Activated CD4-positive, alpha-beta memory T cell treated with anti-CD3 and anti-CD28 coated beads for 36 hours (primary cell): Measurements from ENCODE around the gene LYZ. TPM values are rescaled to one million over a fixed set of nuclear protein-coding genes. Genes with fewer than 3 reads are reported as not detected.
"Not testable (repeated sequence)": the region's sequence is repeated elsewhere in the genome, so short reads cannot be mapped to it uniquely, and the experiment has no call there.

Experiments
- CTCF ChIA-PET: fragments of 350-600 bp; sonication (Branson Sonifier 250); formaldehyde crosslinking; loops from one replicate; lab custom pipeline; 2021; ENCODE audit warnings: antibody characterized with exemption, inconsistent platforms; lab: Charles Lee
- POLR2A ChIA-PET: fragments of 350-600 bp; sonication (Branson Sonifier 250); formaldehyde crosslinking; loops from one replicate; lab custom pipeline; 2021; ENCODE audit warnings: antibody characterized with exemption; lab: Charles Lee
- DNase-seq: peaks from one replicate; pipeline ENCODE4 v3.0.0-alpha.2; 2020
- H3K27ac Mint-ChIP-seq: one replicate; pipeline ENCODE4 v1.8.0; 2021; ENCODE audit warnings: mixed read lengths
- H3K27me3 Mint-ChIP-seq: one replicate; pipeline ENCODE4 v1.8.0; 2021; ENCODE audit warnings: mixed read lengths
- H3K36me3 Mint-ChIP-seq: one replicate; pipeline ENCODE4 v1.8.0; 2021; ENCODE audit warnings: mixed read lengths
- H3K4me1 Mint-ChIP-seq: one replicate; pipeline ENCODE4 v1.8.0; 2021; ENCODE audit warnings: low read depth, mixed read lengths
- H3K4me3 Mint-ChIP-seq: one replicate; pipeline ENCODE4 v1.8.0; 2021; ENCODE audit warnings: mild to moderate bottlenecking, mixed read lengths
- H3K9me3 Mint-ChIP-seq: one replicate; pipeline ENCODE4 v1.8.0; 2021; ENCODE audit warnings: mixed read lengths
- intact Hi-C: fragments of 100-400 bp; cut with micrococcal nuclease; formaldehyde crosslinking; loops from one replicate; pipeline ENCODE4 v1.15.1; 2023
- total RNA-seq, 2 experiments: library from RNA; stranded (reverse); gene quantifications; one replicate each; pipeline ENCODE4 v1.2.3, GENCODE V29; 2021

Gene LYZ
- total RNA-seq = not detected

DNA sequence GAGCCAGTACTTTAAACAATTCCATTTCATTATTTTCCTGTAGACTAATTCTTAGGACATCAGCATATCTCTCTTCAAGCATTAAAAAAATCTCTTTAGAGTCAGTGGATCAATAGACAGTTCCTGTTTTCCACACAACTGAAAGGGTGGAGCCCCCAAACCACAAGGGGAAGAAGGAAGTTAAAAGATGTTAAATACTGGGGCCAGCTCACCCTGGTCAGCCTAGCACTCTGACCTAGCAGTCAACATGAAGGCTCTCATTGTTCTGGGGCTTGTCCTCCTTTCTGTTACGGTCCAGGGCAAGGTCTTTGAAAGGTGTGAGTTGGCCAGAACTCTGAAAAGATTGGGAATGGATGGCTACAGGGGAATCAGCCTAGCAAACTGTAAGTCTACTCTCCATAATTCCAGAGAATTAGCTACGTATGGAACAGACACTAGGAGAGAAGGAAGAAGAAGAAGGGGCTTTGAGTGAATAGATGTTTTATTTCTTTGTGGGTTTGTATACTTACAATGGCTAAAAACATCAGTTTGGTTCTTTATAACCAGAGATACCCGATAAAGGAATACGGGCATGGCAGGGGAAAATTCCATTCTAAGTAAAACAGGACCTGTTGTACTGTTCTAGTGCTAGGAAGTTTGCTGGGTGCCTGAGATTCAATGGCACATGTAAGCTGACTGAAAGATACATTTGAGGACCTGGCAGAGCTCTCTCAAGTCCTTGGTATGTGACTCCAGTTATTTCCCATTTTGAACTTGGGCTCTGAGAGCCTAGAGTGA, at the start of gene LYZ:
TSS of gene LYZ (plus strand) at position 220 of the 777 bp plus-strand sequence. CDS start at position 248, 28 bp downstream.
- ChIA-PET CTCF (interaction anchor here (0.8 to 1.5 kb wide), 4 partner anchors 9 to 222 kb away, joined by 3 to 7 read pairs (median 5); no protein-coding TSS in a partner anchor), POLR2A (no interaction called here)
- Mint-ChIP-seq H3K4me1 (no peaks in the 10 kb centered on the region), H3K36me3 (no peaks in the 10 kb centered on the region), H3K4me3 (no peak within 1 kb of the TSS), H3K27me3 (no peaks in the 10 kb centered on the region), H3K27ac (no peak within 1 kb of the TSS), H3K9me3 (no peaks in the 10 kb centered on the region)
- no peak for DNase-seq
- intact Hi-C loops = no loop called here

DNA sequence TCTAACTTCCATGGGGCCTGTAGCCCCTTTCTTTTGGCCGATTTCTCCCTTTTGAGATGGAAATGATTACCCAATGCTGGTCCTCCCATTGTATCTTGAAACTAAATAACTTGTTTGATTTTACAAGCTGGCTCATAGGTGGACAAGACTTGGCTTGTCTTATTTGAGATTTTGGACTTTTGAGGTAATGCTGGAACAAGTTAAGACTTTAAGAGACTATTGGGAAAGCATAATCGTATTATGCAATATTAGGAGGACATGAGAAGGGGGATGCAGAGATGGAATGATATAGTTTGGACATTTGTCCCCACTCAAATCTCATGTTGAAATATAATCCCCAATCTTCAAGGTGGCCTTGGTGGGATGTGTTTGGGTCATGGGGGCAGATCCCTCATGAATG, 49.2 kb upstream of the LYZ start:
- H3K9me3 Mint-ChIP-seq = peaks cover 1% of the 10 kb centered on the region
- H3K4me3 Mint-ChIP-seq = no peak overlapping the region
- intact Hi-C loops = loop anchor here (10.0 kb wide), 1 partner anchor 166 kb away; no protein-coding TSS in a partner anchor
- POLR2A ChIA-PET = interaction anchor here (0.6 kb wide), 1 partner anchor 9 kb away, joined by 3 read pairs; no protein-coding TSS in a partner anchor
- no peaks in the 10 kb centered on the region for H3K36me3 Mint-ChIP-seq
- H3K27me3 Mint-ChIP-seq = peaks cover 1% of the 10 kb centered on the region
- no peak overlapping the region for H3K27ac Mint-ChIP-seq
- CTCF ChIA-PET = interaction anchor here (0.6 to 1.0 kb wide), 2 partner anchors 142 to 230 kb away, joined by 3 to 4 read pairs; no protein-coding TSS in a partner anchor
- DNase-seq = no peak
- no peaks in the 10 kb centered on the region for H3K4me1 Mint-ChIP-seq

DNA sequence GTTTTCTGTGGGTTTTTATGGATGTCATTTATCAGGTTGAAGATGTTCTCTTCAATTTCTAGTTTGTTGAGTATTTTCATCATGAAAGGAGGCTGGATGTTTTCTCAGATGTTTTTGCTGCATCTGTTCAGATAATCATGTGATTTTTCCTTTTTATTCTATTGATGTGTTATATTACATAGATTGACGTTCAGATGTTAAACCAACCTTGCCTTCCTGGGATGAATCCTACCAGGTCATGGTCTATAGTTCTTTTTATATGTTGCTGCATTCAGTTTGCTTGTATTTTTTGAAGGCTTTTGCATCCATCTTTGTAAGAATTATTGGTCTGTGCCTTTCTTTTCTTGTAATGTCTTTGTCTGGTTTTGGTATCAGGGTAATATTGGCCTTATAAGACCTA, 43.9 kb upstream of the LYZ start:
- H3K27me3 Mint-ChIP-seq = peaks cover 2% of the 10 kb centered on the region
- DNase-seq = no peak
- POLR2A ChIA-PET = no interaction called here
- peaks cover 22% of the 10 kb centered on the region for H3K9me3 Mint-ChIP-seq
- no peak overlapping the region for H3K27ac Mint-ChIP-seq
- CTCF ChIA-PET = no interaction called here
- peaks cover 8% of the 10 kb centered on the region for H3K36me3 Mint-ChIP-seq
- H3K4me1 Mint-ChIP-seq = no peaks in the 10 kb centered on the region
- intact Hi-C loops = no loop called here
- H3K4me3 Mint-ChIP-seq = no peak overlapping the region

DNA sequence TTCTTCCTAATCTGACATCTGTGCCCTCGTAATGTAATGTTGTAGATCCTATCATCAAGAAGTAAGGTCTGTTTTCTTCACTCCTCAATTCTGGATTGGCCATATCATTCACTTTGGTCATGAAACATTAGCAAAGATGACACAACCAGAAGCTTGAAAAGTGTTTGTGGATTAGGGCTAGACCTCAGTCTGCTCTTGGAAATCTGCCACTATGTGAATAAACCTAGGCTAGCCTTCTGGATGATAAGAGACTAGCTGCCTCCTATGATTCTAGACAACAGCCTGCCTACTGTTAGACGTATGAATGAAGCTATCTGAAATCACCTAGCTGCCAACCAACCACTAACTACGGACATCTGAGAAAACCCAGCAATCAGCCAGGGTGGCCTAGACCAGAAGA, 38.7 kb upstream of the LYZ start:
- peaks cover 16% of the 10 kb centered on the region for H3K9me3 Mint-ChIP-seq
- peaks cover 2% of the 10 kb centered on the region for H3K27me3 Mint-ChIP-seq

DNA sequence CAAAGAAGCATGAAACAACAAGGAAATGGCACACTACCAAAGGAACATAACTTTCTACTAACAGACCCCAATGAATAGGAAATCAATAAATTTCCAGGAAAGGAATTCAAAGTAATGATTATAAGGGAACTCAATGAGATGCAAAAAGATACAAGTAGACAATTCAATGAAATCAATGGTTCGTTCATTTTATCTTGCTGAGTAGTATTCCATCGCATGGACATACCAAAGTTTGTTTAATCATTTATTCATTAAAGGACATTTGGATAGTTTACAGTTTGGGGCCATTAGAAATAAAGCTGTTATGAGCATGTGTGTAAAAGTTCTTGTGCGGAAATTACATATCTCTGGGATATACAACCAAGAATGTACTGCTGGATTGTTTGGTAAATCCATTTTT, 35.0 kb upstream of the LYZ start:
- ChIA-PET POLR2A (no interaction called here), CTCF (no interaction called here)
- Mint-ChIP-seq H3K36me3 (no peaks in the 10 kb centered on the region), H3K27me3 (no peaks in the 10 kb centered on the region), H3K4me3 (no peak overlapping the region), H3K4me1 (no peaks in the 10 kb centered on the region), H3K27ac (no peak overlapping the region), H3K9me3 (peaks cover 3% of the 10 kb centered on the region)
- intact Hi-C loops = no loop called here
- DNase-seq = no peak

More for the DNA sequence above, 38.7 kb upstream of the LYZ start:
- Mint-ChIP-seq H3K36me3 (peaks cover 4% of the 10 kb centered on the region), H3K27ac (no peak overlapping the region), H3K4me3 (no peak overlapping the region), H3K4me1 (no peaks in the 10 kb centered on the region)
- CTCF ChIA-PET = no interaction called here
- intact Hi-C loops = no loop called here
- POLR2A ChIA-PET = no interaction called here
- DNase-seq = no peak

DNA sequence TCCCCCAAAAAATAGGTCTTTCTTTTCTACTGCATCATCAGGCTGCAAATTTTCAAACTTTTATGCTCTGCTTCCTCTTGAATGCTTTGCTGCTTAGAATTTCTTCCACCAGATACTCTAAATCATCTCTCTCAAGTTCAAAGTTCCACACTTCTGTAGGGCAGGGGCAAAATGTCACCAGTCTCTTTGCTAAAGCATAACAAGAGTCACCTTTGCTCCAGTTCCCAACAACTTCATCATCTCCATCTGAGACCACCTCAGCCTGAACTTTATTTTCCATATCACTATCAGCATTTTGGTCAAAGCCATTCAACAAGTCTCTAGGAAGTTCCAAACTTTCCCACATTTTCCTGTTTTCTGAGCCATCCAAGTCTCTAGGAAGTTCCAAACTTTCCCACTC, 31.4 kb upstream of the LYZ start:
- CTCF ChIA-PET, H3K9me3 Mint-ChIP-seq, H3K4me1 Mint-ChIP-seq, intact Hi-C loops, H3K27ac Mint-ChIP-seq, DNase-seq, H3K36me3 Mint-ChIP-seq, POLR2A ChIA-PET, H3K4me3 Mint-ChIP-seq, H3K27me3 Mint-ChIP-seq: not testable (repeated sequence)

DNA sequence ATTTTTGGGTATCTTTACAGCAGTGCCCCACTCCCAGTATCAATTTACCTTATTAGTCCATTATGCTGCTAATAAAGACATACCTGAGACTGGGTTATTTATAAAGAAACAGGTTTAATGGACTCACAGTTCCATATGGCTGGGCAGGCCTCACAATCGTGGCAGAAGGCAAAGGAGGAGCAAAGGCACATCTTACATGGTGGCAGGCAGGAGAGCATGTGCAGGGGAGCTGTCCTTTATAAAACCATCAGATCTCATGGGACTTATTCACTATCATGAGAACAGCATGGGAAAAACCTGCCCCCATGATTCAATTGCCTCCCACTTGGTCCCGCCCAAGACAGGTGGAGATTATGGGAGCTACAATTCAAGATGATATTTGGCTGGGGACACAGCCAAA, 30.9 kb upstream of the LYZ start:
- H3K27ac Mint-ChIP-seq, DNase-seq, H3K27me3 Mint-ChIP-seq, H3K9me3 Mint-ChIP-seq, H3K4me1 Mint-ChIP-seq, H3K36me3 Mint-ChIP-seq, CTCF ChIA-PET, H3K4me3 Mint-ChIP-seq, intact Hi-C loops, POLR2A ChIA-PET: not testable (repeated sequence)

DNA sequence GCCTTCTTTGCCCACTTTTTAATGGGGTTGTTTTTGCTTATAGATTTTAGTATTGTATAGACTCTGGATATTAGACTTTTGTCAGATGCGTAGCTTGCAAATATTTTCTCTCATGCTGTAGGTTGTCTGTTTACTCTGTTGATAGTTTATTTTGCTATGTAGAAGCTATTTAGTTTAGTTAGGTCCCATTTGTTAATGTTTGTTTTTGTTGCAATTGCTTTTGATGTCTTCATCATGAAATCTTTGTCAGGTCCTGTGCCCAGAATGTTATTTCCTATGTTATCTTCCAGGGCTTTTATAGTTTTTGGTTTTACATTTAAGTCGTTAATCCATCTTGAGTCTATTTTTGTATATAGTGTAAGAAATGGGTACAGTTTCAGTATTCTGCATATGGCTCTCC, 30.0 kb upstream of the LYZ start:
- ChIA-PET POLR2A (no interaction called here), CTCF (no interaction called here)
- DNase-seq = no peak
- Mint-ChIP-seq H3K36me3 (no peaks in the 10 kb centered on the region), H3K9me3 (peaks cover 7% of the 10 kb centered on the region), H3K4me1 (no peaks in the 10 kb centered on the region), H3K27me3 (no peaks in the 10 kb centered on the region), H3K27ac (no peak overlapping the region), H3K4me3 (no peak overlapping the region)
- intact Hi-C loops = no loop called here

DNA sequence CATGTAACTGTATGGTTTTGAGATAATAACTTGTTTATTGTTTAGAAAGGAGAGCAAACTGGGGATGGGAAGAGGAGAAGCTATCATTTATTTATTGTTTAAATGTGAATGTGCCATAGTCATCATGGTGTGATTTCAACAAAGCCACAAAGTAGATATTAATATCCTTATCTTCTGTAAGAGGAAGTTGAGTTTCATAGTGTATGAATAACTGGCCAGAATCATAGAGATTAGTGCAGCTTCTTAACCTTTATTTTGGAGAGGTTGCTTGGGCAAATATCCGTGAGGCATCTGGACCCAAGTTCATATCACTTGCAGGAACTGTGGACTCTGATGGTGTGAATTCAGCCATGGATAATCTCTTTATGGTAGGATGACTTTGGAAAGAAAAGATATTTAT, 26.8 kb upstream of the LYZ start:
- CTCF ChIA-PET = no interaction called here
- H3K4me3 Mint-ChIP-seq = no peak overlapping the region
- peaks cover 4% of the 10 kb centered on the region for H3K4me1 Mint-ChIP-seq
- peaks cover 7% of the 10 kb centered on the region for H3K9me3 Mint-ChIP-seq
- POLR2A ChIA-PET = no interaction called here
- DNase-seq = no peak
- no peaks in the 10 kb centered on the region for H3K36me3 Mint-ChIP-seq
- intact Hi-C loops = no loop called here
- no peak overlapping the region for H3K27ac Mint-ChIP-seq
- no peaks in the 10 kb centered on the region for H3K27me3 Mint-ChIP-seq

DNA sequence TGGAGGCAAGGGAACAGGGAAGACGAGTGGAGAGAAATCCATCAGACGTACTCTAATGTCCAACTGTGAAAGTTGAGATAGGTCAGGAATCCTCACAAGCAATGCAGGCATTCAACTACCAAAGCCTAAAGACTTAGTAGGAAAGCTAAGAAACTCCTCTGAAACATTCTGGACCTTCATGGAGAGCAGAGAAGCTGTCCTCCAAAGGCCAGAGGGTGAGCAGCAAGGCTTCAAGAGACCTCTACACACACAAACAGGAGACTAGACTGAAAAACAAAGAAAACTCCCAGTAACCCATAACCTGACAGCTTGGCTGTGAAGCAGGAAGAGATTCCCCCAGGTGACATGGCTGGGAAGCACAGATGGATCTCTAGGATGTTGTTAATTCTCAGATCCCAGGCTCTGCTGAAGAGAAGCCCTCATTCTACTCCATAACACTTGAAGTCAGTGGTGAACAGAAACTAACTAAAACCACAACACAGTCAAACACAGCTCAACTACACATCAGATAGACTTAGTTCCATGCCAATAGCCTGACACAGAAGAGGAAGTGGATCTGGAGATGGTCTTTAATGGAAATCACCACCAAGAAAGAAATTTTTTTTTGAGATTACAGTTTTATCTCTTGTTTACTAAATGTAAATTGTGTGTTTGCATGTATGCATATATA, 23.2 kb upstream of the LYZ start:
- ChIA-PET POLR2A (no interaction called here), CTCF (interaction anchor here (1.1 kb wide), 1 partner anchor 34 kb away, joined by 3 read pairs; no protein-coding TSS in a partner anchor)
- no peak for DNase-seq
- intact Hi-C loops = loop anchor here (5.0 kb wide), 1 partner anchor 33 kb away; no protein-coding TSS in a partner anchor
- Mint-ChIP-seq H3K27me3 (no peaks in the 10 kb centered on the region), H3K36me3 (peaks cover 2% of the 10 kb centered on the region), H3K9me3 (no peaks in the 10 kb centered on the region), H3K4me1 (peaks cover 22% of the 10 kb centered on the region), H3K27ac (no peak overlapping the region), H3K4me3 (no peak overlapping the region)

DNA sequence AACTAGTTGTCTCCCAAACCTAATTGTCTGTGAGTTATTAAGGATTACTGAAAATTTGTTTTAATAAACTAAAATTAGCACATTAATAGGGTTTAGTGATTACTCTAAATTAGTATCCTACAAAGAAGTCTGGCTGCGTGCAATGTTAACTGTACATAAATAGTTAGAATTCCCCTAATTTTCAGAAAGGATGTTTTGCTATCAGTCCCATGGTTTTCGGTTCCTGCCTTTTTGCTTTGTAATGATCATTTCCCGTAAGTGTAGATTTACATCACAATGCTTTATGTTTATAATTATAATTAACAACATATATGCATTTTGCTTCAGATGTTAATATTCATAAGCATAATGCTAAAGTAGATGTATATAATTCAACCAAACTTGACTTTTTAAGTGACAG, 19.8 kb upstream of the LYZ start:
- H3K27ac Mint-ChIP-seq = peak overlapping the region; percentile 88
- DNase-seq = no peak
- intact Hi-C loops = loop anchor here (5.0 kb wide), 1 partner anchor 36 kb away; no protein-coding TSS in a partner anchor

More for the DNA sequence above, 19.8 kb upstream of the LYZ start:
- Mint-ChIP-seq H3K36me3 (peaks cover 2% of the 10 kb centered on the region), H3K4me3 (no peak overlapping the region), H3K4me1 (peaks cover 42% of the 10 kb centered on the region), H3K9me3 (no peaks in the 10 kb centered on the region), H3K27me3 (no peaks in the 10 kb centered on the region)
- ChIA-PET POLR2A (interaction anchor here (0.6 kb wide), 1 partner anchor 172 kb away, joined by 3 read pairs; no protein-coding TSS in a partner anchor), CTCF (no interaction called here)
